HG02759 (cell line): ENCODE data around the gene TPP1.

Experiments
- ATAC-seq: cut with Tn5 transposase; IDR thresholded peaks from one replicate; pipeline ENCODE4 v1.9.1; 2021; ENCODE audit warnings: mild to moderate bottlenecking, moderate library complexity; ENCODE audit not compliant: unreplicated experiment

Gene TPP1

DNA sequence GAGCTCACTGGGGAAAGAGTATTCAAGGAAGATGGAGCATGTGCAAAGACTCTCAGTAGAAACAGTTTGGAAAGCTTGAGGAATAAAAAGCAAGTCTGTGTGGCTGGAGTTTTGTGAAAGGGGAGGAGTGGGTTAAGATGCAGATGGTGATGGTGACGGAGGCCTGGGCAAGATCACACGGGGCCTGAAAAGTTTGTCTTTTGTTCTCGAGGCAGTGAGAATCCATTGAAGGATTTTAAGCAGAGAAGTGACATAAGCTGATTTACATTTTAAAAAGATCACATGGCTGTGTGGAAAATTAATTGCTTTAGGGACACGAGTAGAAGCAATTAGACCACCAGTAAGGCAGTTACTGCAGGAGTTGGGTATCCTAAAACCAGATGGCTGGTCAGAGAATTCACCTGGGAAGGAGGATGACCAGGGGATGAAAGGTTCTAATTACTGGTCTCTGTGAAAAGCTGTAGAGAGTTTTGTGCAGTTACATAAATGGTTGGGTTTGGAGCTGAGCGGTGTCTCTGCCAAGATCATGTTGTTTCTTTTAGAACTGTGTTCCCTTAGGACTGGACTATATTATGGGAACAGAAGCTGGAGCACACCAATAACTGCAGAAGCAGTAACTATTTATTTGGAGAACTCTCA, 22.9 kb downstream of the TPP1 start:
- no peak for ATAC-seq

GRCh38 chr11:6594142-6594768, 25.0 kb downstream of the TPP1 start:
- ATAC-seq: no peak

DNA sequence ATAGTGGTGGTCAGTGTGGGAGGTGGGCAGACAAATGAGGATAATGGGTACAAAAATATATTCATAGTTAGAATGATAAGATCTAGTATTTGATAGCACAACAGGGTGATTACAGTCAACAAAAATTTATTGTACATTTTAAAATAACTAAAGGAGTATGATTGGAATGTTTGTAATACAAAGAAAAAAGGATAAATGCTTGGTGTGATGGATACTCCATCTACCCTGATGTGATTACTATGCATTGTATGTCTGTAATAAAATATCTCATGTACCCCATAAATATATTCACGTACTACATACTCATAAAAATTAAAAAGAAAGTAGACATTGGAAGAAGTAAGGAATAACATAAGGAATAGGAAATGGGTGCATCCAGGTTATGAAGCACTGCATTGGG, 31.2 kb downstream of the TPP1 start:
- no peak for ATAC-seq

DNA sequence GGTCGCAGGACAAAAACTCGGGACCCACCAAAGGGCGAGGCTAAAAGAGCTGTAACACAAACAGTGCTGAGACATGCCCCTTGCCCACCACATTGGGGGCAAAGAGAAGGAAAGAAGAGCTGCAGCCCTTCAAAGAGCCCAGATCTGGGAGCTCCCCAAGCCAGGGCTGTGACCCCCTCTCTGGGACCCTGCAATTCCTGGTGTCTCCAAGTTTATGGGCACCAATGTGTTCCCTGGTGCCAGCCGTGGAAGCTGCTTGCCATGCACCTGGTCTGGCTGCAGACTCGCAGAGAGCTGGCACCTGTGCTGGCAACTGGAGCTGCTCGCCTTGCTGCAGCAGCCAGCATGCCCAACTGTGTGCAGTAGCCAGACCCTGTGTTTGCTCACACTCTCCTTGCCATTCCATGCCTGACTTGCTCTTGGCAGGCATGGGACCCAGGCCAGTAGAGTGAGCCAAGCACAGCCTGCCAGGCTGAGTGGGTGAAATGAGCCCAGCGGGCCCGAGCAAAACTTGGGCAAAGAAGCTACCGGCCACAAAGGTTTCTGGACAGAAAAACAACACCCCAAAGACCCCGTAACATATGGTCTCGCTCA, 31.8 kb downstream of the TPP1 start:
- ATAC-seq: no peak

- no peak for ATAC-seq
Measured at GRCh38 chr11:6586434-6587359, 32.5 kb downstream of the TPP1 start.

- ATAC-seq: no peak
Measured at GRCh38 chr11:6584528-6584927, 34.7 kb downstream of the TPP1 start.

GRCh38 chr11:6583584-6583983, 35.6 kb downstream of the TPP1 start:
- no peak for ATAC-seq

GRCh38 chr11:6579681-6580080, 39.5 kb downstream of the TPP1 start:
- no peak for ATAC-seq

DNA sequence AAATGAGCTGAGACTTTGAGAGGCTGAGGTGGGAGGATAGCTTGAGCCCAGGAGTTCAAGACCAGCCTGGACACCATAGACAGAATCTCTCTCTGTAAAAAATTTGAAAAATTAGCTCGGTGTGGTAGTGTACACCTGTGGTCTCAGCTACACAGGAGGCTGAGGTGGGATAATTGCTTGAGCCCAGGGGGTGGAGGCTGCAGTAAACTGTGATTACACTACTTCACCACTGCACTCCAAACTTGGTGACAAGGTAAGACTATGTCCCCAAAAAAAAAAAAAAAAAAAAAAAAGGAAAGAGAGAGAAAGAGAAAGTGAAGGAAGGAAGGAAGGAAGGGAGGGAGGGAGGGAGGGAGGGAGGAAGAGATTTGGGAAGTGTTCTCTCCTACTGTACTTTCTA, 41.1 kb downstream of the TPP1 start:
- no peak for ATAC-seq

DNA sequence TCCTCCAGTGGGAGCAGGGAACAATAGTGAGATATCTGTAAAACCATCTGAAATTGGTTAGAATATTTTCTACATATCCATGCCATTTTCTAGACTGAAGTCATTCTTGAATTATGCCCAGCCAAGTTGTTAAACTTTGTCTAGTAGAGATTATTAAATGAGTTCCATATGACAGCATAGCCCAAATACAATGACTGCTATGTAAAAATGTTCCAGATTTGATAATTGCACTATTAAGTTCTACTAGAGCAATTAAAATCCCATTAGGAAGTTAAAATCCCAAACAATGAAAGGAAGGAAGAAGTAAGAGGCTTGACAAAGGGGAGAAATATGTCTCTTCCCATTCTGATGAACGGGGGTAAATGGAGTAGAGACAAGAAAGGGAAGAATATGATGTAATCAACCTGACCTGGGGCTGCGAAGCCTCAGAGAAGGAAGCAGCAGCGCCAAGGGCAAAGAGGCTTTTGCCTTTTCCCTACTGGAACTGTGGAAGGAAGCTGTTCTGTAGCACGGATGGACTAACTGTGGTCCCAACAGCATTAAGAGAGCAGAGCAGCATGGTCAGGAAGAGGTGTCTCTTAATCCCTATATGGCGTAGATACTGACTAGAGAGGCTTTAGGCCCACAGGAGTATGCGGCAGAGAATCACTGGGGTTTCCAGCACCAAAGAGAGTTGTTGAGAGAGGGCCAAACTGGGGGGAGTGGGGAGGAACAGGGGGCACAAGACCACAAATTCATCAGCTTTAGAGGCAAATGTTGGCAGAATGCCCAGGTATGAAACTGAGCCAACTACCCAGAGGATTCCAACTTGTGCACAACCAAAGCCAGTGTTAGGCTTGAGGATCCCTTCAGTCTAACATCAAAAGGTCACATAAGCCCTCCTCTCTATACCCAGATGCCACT, 42.5 kb downstream of the TPP1 start:
- no peak for ATAC-seq

- ATAC-seq: no peak
Measured at GRCh38 chr11:6574816-6575715, 44.2 kb downstream of the TPP1 start.

DNA sequence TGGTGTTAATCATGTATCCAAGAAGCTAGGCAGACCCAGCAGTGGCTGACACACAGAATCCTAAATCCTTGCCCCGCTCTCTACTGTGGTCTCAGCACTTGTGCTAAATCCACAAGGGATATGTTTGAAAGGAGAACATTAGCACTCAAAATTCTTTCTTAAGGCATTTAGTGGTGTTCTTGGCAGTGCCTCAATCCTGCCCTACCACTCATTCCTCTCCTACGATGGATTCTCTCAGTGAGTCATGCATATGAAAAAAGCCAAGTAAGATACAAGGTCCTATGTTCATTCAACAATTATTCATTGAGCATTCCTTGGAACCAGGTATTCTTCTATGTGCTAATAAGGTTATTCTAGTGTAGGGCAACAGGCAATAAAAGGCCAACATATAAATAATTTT, 47.0 kb downstream of the TPP1 start:
- no peak for ATAC-seq

DNA sequence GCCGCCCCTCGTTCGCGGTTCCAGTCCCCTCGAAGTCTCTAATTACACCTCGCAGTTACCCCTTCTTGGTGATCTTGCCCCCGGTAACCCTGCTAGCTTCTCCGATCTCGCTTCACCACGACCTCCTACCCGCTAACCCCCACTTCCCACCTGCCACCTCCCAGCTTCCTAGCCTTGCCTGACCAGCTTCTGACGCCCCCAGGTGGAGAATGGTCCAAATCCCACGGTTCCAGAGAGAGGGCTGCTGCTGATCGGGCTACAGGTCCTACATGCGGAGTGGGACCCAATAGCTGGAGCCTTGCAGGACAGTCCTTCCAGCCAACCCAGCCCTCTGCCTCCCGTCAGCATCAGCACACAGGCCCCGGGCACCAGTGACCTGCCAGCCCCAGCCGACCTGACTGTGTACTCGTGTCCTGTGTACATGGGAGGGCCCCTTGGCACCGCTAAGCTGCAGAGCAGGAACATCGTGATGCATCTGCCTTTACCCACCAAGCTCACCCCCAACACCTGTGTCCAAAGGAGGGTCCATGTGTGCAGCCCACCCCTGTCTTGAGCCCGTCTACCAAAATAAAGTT, 47.7 kb downstream of the TPP1 start:
- ATAC-seq: no peak

GRCh38 chr11:6570691-6571427, 48.4 kb downstream of the TPP1 start:
- ATAC-seq: no peak

GRCh38 chr11:6569706-6570105, 49.5 kb downstream of the TPP1 start:
- ATAC-seq: no peak

DNA sequence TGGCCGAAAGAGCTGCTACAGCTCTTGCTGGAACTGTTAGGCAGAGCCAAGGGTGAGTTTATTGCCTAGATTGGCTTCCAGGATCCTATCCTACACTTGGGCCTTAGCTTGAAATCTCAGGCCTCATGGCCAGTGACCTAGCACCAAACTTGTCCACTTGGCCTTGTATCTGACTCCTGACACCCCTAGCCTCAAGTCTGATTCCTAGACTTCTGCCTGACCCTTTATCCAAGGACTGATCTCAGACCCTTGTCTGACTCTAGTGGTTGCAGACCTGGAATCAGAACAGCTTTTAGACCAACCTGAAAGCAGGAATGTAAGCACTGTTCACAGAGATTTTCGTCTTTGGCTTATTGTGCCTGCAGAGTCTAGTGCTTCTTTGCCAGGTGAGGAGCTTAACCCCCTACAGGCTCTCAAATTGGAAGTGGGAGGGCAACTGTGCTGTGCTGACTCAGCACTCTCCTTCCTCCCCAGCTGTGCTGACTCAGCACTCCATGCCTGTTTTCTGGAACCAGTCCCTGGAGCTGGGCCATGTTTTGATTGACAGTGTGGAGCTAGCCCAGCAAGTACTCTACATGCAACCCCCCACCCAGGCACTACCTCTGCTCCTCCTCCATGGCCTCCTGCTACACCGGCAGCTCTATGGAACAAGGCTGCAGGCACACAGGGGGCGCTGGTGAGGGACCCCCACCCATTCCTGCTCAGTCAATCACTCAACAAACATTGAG, 50.9 kb downstream of the TPP1 start:
- ATAC-seq: no peak

GRCh38 chr11:6567371-6567745, 51.9 kb downstream of the TPP1 start:
- no peak for ATAC-seq
